ENCODE measurements around the gene C1orf226. TPM values are rescaled to one million over a fixed set of nuclear protein-coding genes. Genes with fewer than 3 reads are reported as not detected.
A peak's percentile ranks its signal among the peaks of the same experiment; 100 is the strongest.

Gene C1orf226
- polyA plus RNA-seq, 10 donors: 0.57 to 1.7 (median 1.0) TPM

- no peak for DNase-seq
These were observed 16.1 kb upstream of the C1orf226 start for GRCh38 chr1:162365284-162366020.

GRCh38 chr1:162366149-162366548 lies 15.4 kb upstream of the C1orf226 start:
- DNase-seq: no peak

- DNase-seq: no peak
These were observed 14.9 kb upstream of the C1orf226 start for GRCh38 chr1:162366671-162367070.

- peak in 1 of 3 donors; percentile 22 for DNase-seq
These were observed 14.5 kb upstream of the C1orf226 start for GRCh38 chr1:162367073-162367472.

- no peak for DNase-seq
These were observed 13.8 kb upstream of the C1orf226 start for GRCh38 chr1:162367772-162368171.

GRCh38 chr1:162368451-162368850 lies 13.1 kb upstream of the C1orf226 start:
- DNase-seq: no peak

GRCh38 chr1:162369571-162369970 lies 12.0 kb upstream of the C1orf226 start:
- DNase-seq: no peak

- no peak for DNase-seq
These were observed 11.4 kb upstream of the C1orf226 start for GRCh38 chr1:162370161-162370560.

GRCh38 chr1:162370721-162371120 lies 10.8 kb upstream of the C1orf226 start:
- DNase-seq: no peak

- no peak for DNase-seq
These were observed 9.9 kb upstream of the C1orf226 start for GRCh38 chr1:162371611-162372010.

- no peak for DNase-seq
These were observed 9.1 kb upstream of the C1orf226 start for GRCh38 chr1:162372159-162373071.

- DNase-seq: no peak
These were observed 8.5 kb upstream of the C1orf226 start for GRCh38 chr1:162373072-162373427.

- DNase-seq: no peak
These were observed 7.8 kb upstream of the C1orf226 start for GRCh38 chr1:162373541-162374260.

- DNase-seq: no peak
These were observed 7.1 kb upstream of the C1orf226 start for GRCh38 chr1:162374406-162374805.

GRCh38 chr1:162375463-162375862 lies 6.1 kb upstream of the C1orf226 start:
- no peak for DNase-seq

- DNase-seq: no peak
These were observed 4.8 kb upstream of the C1orf226 start, which contains the start of gene SPATA46 for GRCh38 chr1:162376691-162377090. TSS of gene SPATA46 (minus strand) at chr1:162376854. CDS start at chr1:162376790, 64 bp downstream.

GRCh38 chr1:162380061-162380846 lies 1.3 kb upstream of the C1orf226 start:
- no peak for DNase-seq

- DNase-seq: no peak
These were observed 618 bp downstream of the C1orf226 start for GRCh38 chr1:162381941-162382750.

- DNase-seq: no peak
These were observed 1.6 kb downstream of the C1orf226 start for GRCh38 chr1:162383091-162383490.

- no peak for DNase-seq
These were observed 2.0 kb downstream of the C1orf226 start for GRCh38 chr1:162383516-162383915.

All from muscle of back (tissue), 11 donors.